Measurements from ENCODE around the gene UNCX.

Gene UNCX

DNA sequence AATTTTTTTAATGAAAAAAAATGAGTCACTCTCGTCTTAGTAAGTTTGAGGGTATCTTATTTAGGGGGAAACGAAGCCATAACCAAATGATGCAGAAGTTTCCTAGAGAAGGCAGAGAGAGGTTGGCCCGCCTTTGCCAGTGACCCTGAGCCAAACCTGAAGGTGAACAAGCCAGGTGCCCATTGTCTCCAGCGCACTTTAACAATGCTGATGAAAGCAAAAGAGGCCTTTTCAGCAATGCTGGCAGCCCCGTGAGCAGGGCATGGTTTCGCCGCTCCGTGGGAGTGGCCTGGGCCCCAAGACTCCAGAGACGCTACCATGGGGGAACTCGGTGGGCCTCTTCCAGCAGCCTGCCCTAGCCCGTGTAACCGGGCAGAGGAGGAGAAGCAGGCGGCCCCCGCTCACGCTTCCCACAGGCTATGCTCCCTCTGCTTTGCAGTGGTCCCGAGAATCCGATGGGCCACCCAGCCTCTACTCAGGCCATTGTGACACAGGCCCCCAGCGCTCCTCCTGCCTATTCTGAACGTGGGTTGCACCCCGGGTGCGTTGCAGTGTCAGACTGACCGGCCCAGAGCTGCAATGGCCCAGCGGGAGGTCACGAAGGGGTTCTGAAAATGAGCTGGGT, 14.0 kb upstream of the UNCX start:
- DNase-seq, result no peak

DNA sequence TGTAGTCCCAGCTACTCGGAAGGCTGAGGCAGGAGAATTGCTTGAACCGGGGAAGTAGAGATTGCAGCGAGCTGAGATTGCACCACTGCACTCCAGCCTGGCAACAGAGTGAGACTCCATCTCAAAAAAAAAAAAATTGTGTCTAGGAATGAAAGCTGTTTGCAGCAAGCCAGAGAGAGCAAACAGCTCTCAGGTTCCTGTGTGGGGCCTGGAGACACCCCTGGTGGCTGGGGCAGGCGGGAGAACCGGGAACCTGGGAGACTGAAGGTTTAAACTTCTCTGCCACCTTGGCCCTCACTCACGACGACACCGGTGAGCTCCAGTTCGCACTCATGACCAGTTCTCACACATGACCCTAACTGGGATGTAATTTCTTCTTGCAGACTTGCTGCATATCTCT, 13.2 kb upstream of the UNCX start:
- no peak for DNase-seq

DNA sequence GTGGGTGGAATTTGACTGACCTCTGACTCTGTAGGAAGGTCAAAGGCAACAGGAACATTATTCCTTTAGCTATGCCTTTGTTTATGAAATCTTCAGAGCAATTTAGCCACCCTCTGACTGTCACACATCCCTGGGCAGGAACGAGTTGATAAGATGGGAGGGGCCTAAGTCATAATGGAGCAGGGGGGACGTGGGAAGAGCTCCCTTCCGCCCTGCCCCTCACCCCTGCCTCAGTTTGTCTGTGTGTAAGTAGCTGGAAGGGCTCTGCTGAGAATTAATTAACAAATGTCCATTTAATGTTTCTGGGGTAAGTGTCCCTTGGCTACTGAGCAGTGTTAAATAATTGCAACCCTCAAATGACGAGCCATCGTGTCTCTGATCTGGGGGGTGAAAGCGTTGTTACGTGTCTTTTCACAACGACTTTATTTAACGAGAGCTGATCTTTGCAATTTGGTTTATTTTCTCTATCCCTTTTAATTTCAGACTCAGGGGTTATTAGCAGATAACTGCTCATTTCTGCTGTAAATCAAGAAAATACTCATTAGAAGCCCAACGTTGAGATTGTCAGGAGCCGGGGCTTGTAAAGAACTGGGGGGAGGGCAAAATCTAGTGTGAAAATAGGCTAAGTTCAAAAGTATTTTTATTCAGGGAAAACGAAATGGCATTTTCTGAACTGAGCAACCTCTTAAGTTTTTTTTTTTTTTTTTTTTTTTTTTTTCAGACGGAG, 12.5 kb upstream of the UNCX start:
- DNase-seq, result no peak

DNA sequence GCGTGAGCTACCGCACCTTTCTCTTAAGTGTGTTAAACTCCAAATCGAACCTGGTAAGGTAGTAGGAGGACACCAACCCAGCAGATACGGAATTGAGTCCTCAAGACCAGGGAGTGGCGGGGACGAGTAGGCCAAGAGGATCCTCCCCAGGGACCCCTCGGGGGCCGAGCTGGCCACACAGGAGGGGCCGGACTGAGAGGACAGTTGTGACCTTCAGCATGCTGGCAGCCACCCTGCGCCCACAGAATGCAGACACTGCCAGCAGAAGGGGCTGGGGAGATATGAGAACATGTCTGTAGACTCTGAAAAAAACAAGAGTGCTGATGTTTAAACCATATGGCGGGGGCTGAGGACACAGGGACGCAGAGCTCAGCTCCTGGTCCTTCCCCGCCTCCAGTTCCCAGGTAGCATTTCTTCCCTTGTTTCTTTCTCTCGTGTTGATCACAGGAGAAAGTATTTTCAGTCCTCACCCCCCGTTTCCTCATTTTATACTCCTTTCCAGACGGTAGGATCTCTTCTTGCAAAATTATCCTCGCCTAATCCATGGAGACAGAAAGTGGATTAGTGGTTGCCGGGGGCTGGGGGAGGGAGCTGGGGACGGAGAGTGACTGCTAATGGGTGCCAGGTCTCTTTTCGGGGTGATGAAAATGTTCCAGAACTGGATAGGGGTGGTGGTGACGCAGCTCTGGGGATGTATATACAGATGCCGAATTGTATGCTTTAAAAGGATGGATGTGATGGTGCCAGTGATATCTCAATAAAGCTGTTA, 11.5 kb upstream of the UNCX start:
- no peak for DNase-seq

DNA sequence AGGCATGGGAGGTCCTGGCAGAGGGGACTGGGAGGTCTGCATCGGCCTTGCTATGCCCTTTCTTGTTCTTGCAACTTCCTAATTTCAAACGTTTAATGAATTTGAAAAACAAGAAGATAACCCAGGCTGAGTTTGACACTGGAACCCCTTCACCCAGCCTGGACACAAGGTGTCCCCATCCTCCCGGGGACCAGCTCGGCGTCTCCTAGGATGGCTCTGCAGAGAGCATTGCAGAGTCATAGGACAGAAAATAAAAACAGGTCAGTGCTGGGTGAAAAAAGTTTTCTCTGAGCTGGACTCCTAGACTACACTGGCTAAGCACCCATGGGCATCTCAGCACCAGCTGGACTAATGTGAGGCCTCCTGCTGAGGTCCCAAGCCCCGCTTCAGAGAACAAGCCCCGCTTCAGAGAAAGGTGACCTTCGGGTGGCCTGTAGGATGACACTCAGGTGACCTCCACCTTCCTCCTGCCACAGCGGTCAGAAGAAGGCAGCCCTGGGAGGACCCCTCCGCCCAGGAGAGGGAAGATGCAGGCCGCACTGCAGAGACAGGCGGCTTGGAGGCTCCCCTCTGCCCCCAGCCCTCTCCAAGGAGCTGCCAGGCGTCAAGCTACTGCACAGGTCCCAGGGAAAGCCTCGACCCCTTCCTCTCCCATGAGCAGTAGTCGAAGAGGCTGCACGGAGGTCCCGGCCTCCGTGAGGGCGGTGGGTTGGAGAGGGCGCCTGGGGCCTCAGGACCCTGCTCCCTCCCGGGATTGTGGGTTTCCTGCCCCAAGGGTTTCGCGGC, 9.3 kb upstream of the UNCX start:
- no peak for DNase-seq

DNA sequence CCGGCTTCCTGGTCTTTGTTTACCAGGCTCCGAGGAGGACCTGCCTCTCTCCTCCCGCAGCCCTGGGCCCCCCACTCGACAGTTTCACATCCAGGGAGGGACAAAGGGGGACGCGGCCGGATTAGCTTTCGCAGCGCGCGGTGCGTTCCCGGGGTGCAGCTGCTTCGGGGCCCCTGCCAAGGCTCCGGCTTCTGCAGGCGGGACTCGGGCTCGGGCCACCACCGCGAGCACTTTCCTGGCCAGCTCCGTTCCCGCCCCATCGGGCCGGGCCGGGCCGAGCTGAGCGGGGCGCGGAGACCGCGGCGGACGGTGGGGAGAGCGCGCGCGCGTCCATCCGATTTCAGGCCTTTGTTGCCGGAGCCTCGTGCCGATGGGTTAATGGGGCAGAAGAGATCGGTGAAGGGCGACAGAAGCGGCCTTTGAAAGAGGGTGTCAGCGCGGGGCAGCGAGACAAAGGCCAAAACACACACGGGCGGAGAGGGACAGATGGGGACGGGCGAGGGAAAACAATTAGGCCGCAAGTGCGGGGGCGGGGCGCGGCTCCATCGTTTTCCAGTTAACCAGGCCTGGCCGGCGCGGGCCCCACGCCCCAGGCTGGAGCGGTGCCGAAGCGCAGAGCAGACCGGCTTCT, 8.5 kb upstream of the UNCX start:
- no peak for DNase-seq

DNA sequence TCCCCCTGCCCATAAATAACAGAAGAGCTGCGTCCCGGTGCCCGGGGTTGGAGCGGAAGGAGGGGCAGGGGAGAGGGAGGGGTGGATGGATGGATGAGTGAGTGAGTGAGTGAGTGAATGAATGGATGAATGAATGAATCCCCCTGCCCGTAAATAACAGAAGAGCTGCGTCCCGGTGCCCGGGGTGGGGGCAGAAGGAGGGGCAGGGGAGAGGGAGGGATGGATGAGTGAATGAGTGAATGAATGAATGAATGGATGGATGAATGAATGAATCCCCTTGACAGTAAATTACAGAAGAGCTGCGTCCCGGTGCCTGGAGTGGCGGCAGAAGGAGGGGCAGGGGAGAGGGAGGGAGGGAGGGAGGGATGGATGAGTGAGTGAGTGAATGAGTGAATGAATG, 7.6 kb upstream of the UNCX start:
- no peak for DNase-seq

DNA sequence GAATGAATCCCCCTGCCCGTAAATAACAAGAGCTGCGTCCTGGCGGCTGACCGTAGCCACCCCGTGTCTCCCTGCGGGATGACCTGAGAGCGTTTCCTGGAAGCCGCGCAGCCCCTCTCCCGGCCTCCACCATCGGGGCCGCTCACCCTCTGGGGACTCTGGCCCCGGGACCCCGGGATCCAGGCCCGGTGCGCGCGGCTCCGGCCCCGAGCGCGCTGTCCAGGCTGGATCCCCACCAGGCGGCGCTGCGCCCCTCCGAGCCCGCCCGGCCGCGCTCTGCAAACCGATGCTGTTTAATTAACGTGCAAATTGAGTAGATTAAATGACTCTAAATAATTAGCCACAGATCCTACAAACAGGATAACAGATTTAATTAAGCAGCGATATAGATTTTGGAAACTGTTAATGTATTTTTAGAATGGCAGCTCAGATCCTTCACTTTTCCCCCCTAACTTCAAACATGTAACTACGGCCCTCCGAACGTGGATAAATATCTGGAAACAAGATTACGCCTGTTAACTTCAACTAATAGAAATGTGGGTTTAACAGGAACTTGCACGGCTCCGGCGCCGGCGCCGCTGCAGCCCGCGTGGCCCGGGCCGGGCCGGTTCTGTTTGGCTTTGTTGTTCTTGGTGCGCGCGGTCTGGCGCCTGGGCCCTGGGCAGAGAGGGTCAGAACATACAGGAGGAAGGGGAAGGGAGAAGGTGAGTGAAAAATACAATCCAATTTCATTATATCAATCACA, 7.1 kb upstream of the UNCX start:
- DNase-seq, result peak; percentile 66

DNA sequence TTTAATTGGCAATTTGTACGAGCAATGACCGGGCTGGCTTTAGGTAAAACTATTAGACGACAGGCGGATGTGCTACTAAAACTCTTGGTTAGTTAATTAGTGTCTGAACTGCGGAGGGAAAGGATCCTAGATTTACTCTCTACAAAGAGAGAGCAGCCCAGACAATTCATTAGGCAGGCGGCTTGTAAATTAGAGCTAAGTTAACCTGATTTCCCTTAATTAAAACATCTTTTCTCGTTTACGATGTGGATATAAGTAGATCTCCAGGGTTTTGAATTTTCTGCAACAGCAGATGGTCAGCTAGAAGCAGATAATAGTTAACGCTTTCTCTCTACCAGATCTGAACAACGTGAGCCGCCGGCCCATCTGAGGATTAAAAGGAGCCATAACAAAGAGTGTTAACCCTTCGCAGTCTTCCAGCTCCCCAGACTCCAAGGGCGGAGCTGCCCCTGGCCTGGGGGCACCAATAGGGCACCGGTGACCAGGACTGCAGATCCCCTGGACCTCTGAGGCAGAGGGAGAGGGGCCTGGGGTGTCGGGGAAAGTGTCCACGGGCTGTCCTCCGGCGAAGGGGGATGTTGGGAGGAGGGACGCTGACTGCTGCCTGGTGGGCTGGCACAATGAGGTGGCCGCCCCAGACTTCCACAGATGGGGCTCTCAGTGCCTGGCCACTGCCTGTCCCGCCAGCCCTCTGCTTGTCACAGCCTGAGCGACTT, 6.3 kb upstream of the UNCX start:
- no peak for DNase-seq

DNA sequence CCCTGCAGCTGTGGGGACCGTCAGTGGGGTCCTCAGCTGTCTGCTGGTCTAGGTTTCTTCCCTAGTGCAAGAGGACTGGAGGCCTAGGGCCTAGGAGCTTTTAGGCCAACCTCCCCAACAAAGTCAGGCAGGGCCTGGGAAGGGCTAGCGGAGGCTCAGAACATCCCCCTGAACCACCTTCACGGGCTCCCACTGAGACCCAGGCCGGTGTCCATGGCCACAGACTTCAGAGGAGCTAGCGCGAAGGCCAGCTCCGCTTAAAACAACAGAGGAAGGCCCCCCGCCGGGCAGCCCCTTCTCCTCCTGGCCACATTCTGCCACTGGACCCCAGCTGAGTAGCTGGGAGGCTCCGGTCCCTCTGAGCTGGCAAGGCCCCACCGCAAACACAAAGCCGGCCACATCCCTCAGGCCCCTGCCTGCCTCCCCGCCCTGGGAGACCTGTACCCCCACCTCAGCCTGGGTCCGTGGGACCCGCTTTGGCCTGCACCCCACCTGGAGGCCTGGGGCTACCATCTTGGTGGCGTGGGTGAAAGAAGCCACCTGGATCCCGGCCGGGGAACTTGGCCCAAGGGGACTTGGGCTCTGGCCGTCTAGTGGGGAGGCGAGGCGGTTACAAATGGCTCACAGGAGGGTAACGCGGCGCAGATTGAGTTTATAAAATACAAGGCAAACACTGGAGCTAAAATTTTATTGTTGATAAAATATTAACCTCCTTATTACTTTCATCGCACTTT, 5.4 kb upstream of the UNCX start:
- no peak for DNase-seq

DNA sequence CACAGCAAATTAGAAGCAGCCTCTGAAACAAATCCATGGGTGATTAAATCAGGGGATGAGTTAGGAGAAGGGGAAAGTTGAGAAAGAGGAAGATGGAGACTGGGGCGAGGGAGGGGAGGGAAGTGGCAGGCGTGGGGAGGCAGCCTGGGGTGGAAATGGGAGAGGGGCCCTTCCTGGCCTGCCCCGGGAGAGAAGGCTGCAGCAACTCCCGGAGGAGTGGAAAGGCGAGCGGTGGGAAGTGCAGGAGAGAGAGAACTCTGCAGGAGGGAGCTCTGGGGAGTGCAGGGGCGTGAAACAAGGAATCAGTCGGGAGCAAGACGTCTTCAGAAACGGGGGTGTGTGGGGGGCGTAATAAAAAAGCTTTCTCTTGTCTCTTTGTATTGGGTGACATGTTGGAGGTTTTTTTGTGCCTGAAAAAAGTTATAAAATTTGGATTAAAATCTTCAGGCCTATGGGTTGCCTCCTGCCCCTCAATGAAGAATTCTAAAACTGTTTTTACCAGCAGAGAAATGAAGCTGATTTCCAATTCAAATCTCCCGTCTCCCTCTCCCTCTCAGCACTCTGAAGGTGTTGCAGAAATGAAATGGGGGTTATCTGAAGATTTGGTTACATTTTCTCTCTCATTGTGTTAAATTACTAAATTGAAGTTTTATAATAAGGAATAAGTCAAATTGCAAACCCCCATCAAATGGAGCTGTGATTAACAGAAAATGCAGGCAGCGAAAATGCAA, 4.7 kb upstream of the UNCX start:
- no peak for DNase-seq

DNA sequence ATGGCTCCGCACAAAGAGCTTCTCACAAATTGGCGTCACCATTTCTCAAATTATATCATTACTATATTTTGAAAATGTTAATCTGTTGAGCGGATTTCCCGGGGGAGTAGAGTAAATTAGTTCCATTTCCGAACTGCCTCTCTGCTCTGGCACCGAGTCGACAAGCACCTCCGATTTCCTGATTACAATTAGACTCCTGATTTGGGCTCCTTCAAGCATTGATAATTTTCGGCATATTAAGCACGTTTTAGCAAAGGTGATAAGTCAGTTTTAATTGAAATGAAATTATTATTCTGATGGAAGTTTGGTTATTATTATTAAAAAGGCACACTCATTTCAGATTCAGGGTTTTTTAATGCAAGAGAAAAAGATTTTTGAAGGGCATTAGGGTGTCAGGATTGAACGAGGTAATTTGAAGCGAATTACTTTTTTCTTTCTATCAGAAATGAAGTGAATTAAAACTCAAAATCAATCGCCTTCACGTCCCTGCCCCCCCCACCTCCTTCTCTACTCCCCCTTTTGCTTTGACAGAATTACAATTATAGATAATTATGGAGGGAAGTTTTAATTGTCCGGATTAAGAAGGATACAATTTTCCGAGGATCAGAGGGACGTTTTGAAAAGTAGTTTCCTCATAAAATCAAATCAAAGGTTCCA, 4.0 kb upstream of the UNCX start:
- DNase-seq, result no peak

DNA sequence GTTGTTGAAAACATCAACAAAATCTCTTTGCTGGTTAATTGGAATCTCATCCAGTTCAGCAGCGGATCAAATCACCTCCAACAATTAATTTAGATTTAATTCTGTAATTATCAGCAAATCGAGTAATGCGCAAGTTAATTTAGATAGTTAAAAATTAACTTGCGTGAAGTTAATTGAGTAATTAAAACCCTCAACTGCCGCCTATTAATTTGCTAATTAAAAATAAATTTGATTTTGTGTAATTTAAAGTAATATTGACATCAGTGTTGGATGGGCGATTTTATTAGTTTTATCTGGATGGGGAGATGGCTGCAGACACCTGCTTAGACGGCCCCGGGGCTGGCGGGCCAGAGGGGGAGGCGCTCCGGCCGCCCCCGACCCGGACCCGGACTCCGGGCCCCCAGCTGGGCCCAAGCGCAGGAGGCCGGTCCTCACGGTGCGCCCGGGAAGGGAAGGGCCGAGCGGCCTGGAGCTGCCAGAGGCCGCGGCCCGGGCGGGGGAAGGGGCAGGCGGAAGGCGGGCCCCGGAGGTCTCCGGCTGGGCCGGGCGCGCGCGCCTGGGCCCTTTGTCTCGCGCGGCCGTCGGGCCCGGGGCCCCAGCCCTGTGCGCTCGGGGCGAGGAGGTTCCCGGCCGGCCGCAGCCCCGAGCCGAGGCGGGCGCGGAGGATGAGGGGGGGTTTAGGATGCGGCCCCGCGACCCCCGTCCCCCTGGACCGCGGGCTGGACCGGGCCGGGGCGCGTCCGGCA, 3.3 kb upstream of the UNCX start:
- no peak for DNase-seq

DNA sequence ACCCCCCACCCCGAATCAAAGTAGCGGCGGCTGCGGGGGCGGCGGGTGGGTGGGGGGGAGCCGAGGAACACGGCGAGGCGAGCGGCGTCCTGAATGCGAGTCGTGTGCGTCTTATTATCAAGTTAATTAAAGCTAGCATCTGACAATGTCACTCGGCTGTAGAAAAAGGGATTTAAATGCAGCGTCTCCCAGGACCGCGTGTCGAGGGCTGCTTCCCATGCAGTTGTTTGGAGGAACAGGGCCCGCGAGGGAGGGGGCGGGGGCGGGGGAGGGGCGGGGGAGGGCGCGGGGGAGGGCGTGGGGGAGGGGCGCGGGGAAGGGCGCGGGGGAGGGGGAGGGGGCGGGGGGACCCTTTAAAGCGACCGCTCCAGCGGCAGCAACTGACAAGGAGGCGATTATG, 2.7 kb upstream of the UNCX start:
- no peak for DNase-seq

DNA sequence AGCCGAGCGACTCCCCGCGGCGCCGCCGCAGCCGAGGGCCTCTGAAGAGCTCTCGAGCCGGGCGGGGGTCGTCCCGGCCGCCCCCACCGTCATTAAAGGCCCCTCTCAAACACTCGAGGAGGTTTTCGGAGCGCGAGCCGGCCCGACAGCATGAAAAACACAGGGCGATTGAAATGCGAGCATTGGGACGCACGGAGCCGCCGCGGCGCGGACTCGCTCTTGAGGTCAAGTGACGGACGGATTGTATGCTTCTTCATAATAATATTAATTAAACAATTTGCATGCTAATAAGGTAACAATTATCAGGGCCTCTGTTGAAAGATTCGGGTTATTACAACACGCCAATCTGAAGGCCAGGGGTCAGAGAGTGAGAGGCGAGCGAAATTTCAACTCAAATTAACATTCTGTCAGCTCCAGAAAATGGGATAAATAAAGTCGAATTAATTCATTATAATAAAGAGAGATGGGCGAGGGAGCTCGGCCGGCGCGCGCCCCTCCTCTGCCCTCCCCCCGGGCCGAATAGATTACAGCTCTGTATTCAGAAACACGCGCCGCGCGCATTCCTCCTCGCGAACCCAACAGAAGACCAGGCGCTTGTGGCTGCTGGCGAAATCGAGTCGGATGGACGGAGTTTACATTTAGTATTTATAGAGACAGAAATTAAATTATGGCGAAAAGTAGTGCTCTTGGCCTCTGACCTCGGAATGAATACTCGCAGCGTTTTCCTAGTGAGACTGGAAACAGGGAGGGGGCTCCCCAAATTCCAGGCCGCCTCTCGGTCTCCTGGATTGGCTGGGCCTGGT, 2.1 kb upstream of the UNCX start:
- DNase-seq, result no peak

DNA sequence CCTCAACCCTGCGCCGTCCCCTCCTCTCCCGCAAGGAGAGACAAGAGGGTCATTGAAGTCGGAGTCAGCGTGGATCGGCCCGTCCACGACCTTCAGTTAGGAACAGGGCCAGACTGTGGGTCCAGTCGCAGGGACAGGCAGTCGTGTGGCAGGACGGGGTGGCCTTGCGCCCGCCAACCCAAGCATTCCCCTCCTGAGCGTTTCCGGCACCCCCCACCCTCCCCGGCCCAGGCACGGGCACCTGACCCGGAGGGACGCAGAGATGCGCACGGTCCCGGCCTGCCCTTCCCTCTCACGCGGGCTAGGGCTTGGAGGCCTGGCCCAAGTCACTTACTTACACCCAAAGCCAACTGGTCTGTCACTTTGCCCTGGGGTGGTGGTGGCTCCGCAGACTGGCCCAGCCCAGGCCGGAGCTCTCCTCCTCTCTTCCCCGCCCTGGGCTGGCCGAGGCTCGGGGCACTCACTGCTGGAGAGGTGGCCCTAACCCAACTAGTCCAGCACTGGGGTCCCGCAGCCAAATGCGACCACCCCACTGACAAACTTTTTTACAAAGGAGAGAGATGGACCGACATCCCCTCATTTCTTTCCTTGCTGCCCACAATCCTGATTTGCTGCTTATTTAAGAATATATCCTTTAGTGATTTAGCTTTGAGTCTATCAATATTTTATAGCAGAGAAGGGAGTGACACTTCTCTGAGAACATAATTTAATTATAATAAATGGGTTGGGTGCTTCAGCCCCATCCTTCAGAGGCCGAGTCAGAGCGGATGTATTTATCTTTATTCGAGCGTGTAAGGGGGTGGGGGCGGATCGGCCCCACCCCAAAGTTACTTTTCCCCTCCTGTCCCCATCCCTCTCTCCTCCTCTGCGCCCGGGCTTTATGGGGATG, 1.2 kb upstream of the UNCX start:
- no peak for DNase-seq

DNA sequence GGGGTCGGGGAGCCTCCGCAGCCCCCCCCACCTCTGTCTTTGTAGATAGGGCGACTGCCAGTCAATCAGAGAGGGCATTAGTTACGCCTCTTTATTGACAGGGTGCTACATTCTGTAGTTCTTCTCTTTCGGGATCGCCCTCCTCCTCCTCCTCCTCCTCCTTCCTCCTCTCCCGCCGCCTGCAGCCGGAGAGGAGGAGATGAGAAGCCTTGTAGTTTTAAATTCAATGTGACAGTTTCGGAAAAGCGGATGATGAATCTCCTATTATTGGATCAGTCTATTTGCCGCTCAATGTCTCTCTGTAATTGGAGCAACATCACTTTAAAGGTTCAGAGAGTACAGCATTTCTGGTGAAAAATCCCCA, 587 bp upstream of the UNCX start:
- DNase-seq, result no peak

All from stimulated activated CD4-positive, alpha-beta T cell treated with anti-CD3 and anti-CD28 coated beads, Interleukin-4, amount 100 ng/mL, for 1 hour (primary cell).